NCI-H1694 treated with DMSO at 0.1 percent for 48 hours (cell line): ENCODE data around the gene PRKN.
"Not testable (repeated sequence)": the region's sequence is repeated elsewhere in the genome, so short reads cannot be mapped to it uniquely, and the experiment has no call there.

Experiments used
- DNase-seq: peaks from one replicate; lab custom pipeline; 2025; lab: John Stamatoyannopoulos, UW

The PRKN gene

DNA sequence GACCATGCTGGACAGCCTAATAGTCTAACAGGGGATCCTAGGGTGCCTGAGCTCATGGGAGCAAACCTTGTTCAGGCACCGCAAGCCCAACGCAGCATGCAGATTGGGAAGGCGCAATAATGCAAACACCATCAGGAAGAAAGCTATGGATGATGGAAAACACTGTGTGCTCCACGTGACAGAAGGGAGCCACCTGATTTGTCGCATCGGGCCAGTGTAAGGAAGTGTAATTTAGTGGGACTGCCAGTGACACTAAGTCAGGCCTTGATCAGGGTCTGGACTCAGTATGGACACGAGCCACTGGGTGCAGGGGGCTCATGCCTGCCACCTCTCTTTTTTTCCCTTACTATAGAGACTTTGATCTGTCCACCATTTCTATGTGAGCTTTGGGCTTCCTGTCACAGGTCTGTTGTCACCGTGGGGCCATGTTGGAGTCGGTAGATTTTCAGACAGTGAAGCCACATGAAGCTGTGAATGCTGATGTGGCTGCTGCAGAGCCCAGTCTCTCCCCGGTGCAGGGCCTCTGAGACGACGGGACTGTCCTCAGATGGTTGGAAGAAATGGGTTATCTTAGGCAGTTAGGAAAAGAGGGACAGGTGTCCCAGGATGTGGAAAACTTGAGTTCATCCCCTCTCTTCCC lies 1379.5 kb downstream of the PRKN start:
- no peak for DNase-seq

DNA sequence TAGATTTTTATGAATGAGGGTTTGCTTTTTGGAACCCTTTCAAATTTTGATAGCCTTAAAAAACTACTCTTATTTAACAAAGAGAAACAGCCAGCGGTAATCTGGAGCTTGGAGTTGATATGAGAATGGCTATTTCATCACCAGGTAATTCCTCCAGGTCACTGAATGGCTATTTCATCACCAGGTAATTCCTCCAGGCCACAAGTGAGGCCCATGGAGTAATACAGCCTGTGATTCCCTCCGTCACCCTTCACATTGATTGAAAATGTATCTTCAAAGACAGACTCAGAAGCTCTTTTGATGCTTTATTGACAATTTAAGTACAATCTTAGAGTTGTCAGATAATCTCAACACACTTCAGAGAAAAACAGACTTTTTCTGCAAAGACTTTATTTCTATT lies 1380.4 kb downstream of the PRKN start:
- DNase-seq: no peak

- no peak for DNase-seq
Observed at GRCh38 chr6:161346717-161347116, 1380.8 kb downstream of the PRKN start.

DNA sequence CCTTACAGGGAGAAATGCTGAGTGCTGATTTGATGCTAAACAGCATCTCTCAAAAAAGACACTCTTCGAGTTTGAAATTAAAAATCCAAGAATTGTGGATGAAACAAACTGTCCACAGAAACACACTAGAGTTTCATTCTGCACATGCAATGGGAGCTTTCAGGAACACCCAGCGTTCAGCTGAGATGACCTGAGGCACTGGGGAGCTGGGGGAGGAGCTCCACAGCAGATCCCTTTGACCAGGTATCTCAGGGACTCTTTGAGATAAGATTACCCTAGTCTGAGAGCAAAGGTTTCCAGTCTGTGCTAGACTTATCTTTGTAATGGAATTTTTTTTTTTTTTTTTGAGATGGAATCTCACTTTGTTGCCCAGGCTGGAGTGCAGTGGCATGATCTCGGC lies 1382.9 kb downstream of the PRKN start:
- no peak for DNase-seq

GRCh38 chr6:161342039-161342438 lies 1385.5 kb downstream of the PRKN start:
- no peak for DNase-seq

DNA sequence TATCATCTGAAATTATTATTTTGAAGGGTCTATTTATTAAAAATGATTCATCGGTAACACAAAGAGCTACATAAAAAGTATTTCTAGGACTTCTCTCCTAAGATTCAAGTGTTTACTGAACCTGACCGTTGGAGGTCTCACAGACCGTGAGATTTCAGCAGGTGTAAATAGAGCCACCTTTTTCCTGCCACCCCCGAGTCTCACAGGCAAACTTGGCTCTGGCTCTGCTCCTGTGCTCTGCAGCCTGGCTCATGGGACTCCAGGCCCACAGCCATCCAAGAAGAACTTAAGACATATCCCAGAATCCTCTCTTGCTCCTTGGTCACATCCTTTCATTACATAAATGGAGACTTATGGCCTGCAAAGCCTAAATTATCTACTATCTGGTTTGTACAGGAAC lies 1385.9 kb downstream of the PRKN start:
- DNase-seq: no peak

DNA sequence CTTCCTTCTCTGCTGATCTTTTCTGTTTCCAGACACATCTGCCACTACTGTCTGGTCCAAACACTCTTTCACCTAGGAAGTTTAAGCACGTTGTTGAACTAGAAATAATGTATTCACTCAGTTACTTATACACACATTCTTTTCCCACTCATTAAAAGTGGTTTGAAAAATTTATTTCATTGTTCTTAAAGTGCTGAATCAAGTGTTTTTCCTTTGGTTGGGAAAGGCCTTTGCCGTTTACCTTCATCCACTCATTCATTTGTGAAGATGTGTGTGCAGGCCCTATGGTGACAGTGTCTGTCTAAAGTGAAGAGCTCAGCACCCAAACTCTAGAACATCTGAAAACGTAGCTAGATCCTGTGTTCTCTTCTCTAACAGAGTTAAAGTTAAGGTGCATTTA lies 1389.6 kb downstream of the PRKN start:
- DNase-seq: no peak

DNA sequence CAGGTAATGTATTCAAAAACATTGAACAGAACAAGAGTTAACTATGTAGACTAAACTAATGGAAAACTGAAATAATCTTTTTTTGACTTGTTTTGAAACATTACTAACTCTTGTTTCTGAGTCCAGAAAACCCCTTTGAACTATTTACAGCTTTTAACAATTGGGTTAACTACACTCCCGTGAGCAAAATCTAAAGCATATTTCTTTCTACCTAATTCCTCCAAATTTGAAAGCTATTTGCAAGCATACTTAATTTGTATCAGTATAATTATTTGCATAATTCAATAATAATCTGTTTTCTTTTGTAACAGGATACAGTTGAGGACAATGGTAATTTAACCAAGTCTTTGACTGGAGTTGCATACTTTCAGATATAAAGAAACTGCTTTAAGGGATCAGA lies 1391.1 kb downstream of the PRKN start:
- DNase-seq: no peak

DNA sequence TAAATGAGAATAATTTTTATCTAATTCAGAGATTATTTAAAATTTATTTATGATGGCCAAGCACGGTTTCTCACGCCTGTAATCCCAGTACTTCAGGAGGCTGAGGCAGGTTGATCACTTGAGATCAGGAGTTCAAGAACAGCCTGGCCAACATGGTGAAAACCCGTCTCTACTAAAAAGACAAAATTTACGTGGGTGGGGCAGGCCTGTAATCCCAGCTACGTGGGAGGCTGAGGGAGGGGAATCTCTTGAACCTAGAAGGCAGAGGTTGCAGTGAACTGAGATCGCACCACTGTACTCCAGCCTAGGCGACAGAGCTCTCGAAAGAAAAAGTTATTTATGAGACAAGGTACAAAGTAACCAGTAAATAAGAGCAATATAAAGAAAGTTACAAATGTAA lies 1394.2 kb downstream of the PRKN start:
- no peak for DNase-seq

- not testable (repeated sequence) for DNase-seq
Observed at GRCh38 chr6:161331402-161332081, 1396.0 kb downstream of the PRKN start.

GRCh38 chr6:161327360-161327953 lies 1400.1 kb downstream of the PRKN start:
- no peak for DNase-seq

DNA sequence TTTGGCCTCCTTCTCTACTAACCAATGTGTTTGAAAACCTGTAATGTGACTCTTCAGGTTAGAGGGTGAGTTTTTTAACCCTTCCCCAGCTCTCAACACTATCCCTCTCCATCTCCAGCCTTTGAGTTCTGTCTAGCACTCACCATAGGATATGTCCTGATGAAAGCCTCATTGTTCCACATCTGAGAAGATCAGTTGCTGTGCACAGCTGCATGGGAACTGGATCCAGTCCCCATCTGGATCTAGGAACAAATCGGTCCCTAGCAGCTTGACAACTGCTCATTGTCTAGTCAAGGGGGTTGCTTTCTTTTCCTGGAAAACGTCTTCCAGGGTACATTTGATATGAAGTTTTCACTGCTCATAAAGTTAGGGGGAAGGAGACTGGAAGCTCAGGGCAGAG lies 1408.3 kb downstream of the PRKN start:
- DNase-seq: no peak

- DNase-seq: no peak
Observed at GRCh38 chr6:161318456-161318855, 1409.1 kb downstream of the PRKN start.

DNA sequence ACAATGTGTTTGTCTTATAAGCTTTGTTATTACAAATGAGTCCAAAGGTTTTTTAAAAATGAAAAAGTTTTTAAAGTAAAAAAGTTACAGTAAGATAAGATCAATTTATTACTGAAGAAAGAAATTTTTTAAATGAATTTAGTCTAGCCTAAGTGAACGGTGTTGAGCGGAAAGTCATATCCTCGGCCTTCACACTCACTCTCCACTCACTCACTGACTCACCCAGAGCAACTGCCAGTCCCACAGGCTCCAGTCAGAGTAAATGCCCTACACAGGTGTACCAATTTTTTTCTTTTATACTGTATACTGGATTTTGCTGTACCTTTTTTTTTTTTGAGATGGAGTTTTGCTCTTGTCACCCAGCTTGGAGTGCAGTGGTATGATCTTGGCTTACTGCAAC lies 1411.0 kb downstream of the PRKN start:
- DNase-seq: no peak

DNA sequence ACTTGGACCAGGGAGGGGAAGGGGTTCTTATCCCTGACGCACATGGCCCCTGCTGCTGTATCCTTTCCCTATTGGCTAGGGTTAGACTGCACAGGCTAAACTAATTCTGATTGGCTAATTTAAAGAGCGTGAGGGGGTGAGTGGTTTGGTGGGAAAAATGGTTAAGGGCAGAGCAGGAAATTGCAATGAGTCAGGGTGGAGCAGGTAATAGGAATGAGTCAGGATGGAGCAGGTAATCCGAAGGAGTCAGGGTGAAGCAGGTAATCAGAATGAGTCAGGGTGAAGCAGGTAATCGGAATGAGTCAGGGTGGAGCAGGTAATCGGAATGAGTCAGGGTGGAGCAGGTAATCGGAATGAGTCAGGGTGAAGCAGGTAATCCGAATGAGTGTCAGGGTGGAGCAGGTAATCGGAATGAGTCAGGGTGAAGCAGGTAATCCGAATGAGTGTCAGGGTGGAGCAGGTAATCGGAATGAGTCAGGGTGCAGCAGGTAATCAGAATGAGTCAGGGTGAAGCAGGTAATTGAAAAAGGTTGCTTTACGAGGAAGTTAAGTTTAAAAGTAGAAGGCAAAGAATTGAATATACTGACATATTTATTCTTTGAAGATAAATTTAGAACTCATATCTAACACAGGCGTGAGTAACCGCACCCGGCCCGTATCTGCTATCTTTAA lies 1412.2 kb downstream of the PRKN start:
- DNase-seq: not testable (repeated sequence)

DNA sequence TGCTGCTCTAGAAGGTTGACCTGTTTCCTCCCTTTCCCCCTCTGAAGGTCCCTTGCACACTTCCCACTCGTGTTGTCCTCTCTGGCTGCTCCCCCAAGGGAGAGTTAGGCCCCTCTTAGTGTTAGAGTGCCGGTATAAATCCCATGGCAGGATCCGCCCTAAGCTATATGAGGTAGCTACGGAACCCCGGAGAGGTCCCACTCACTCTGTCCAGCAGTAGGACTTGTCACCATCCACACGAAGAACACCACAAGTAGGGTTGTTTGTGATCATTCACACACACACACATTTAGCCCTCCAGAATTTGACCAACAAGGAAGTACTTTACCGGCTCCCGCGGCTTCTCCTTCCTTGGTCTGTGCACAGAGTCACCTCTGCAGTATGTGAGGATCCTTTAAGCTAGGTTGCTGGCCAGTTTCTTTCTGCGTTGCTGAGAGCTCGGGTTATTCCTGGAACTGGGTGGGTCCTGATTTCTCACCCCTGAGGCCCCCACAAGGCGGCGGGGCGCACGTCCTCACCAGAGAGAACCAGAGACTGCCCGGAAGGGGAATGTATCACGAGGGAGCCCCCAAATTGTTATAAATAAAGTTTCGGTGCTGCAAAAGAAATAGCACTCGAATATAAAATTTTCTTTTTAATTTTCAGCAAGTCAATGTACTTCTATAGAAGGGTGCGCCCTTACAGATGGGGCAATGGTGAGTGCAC lies 1412.9 kb downstream of the PRKN start:
- not testable (repeated sequence) for DNase-seq

GRCh38 chr6:161313940-161314509 lies 1413.5 kb downstream of the PRKN start:
- no peak for DNase-seq

- not testable (repeated sequence) for DNase-seq
Observed at GRCh38 chr6:161313475-161313874, 1414.1 kb downstream of the PRKN start.

GRCh38 chr6:161309774-161310173 lies 1417.8 kb downstream of the PRKN start:
- not testable (repeated sequence) for DNase-seq

- DNase-seq: no peak
Observed at GRCh38 chr6:161308075-161308655, 1419.4 kb downstream of the PRKN start.

DNA sequence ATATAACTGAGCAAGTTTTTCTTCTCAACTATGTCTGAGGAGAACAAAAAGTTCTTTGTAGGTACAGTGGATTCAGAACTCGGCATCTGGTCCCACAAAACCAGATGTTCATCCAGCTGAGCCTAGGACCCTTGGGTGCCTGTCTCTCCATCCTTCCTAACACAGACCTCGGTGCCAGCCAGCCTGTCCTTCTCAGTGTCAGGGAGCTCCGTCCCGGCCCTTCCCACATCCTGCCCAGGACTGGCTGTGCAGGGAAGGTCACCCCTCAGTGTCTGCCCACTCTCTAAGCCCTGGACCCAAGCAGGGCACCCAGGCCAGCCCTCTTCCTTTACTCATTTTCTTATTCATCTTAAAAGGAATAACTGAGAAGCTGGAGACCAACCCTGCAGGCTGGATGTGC lies 1421.7 kb downstream of the PRKN start:
- DNase-seq: no peak
